Measurements from ENCODE around the gene WDFY1.
"Not testable (repeated sequence)": the region's sequence is repeated elsewhere in the genome, so short reads cannot be mapped to it uniquely, and the experiment has no call there.

The WDFY1 gene

GRCh38 chr2:223880796-223881195 lies 64.3 kb downstream of the WDFY1 start:
- no peak overlapping the region for H3K4me3 ChIP-seq (ENCODE audit: low read depth, low read length)
- H3K36me3 ChIP-seq (ENCODE audit: control insufficient read depth, insufficient read depth, low read length) = no peaks in the 10 kb centered on the region
- no peaks in the 10 kb centered on the region for H3K27me3 ChIP-seq (ENCODE audit: control insufficient read depth, insufficient read depth, low read length)
- H3K4me2 ChIP-seq (ENCODE audit: low read length) = no peak overlapping the region
- no peak overlapping the region for H3K9ac ChIP-seq
- no peak for TF ChIP-seq CTCF (IDR thresholded peaks at IDR 0.05)
- no peak overlapping the region for H3K27ac ChIP-seq
- H3K79me2 ChIP-seq = no peaks in the 10 kb centered on the region
- peaks cover 3% of the 10 kb centered on the region for H3K4me1 ChIP-seq
- no peak overlapping the region for H2AFZ ChIP-seq
- no peaks in the 10 kb centered on the region for H3K9me3 ChIP-seq (ENCODE audit: control insufficient read depth, low read length)

DNA sequence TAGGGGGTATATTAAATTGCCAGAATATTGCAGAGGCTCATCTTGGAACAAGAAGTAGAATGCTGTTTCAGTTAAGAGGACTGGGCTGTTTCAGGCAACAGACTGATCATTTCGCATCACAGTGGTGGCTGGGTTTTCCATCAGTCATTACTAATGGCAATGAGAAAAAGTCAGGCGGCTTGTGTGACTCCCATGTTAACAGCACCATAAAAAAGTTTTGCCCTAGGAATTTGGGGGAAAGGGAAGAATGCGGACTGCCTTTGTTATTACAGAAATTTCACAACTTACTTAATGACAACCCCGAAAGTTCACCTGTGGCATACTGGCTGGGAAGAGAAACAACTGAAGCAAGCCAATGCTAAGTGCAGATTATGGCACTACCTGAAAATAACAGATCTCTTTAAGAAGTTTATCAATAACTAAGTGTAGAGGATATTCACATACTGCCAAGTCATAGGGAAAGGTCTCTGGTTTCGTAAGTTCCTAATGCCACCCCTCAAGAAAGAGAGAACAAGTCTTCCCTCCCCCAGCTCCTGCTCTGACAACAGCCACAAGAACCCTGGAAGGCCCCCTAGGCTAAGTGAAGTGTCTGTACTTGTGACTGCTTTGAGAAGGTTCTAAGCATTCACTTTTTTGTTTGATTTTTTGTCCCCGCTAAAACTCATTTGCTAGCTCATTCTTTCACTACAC lies 67.3 kb downstream of the WDFY1 start:
- Histone ChIP-seq H2AFZ (no peak overlapping the region), H3K9me3 (ENCODE audit: control insufficient read depth, low read length) (no peaks in the 10 kb centered on the region), H3K79me2 (no peaks in the 10 kb centered on the region), H3K9ac (no peak overlapping the region), H3K27ac (no peak overlapping the region), H3K36me3 (ENCODE audit: control insufficient read depth, insufficient read depth, low read length) (no peaks in the 10 kb centered on the region), H3K4me2 (ENCODE audit: low read length) (no peak overlapping the region), H3K4me1 (peaks cover 3% of the 10 kb centered on the region), H3K4me3 (ENCODE audit: low read depth, low read length) (no peak overlapping the region), H3K27me3 (ENCODE audit: control insufficient read depth, insufficient read depth, low read length) (no peaks in the 10 kb centered on the region)
- TF ChIP-seq CTCF (IDR thresholded peaks at IDR 0.05) = no peak

DNA sequence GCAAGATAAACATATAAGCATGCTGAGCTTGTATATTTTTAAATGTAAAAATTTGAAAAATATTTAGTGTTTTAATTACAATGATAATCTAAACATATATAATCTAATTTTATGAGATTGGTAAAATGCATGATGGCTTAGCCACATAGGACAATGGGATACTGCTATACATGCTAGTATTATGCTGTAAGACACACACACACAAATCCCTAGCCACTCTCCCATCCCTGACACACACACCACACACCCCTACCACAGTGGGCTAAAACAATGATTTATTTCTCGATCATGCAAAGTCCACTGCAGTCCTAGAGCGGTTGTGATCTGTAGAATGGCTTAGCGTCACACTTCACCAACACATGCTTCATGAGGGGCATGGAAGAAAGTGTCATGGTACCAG lies 71.5 kb downstream of the WDFY1 start:
- Histone ChIP-seq H3K4me1 (peaks cover 3% of the 10 kb centered on the region), H3K9me3 (ENCODE audit: control insufficient read depth, low read length) (no peaks in the 10 kb centered on the region), H3K4me2 (ENCODE audit: low read length) (no peak overlapping the region), H3K79me2 (no peaks in the 10 kb centered on the region), H3K36me3 (ENCODE audit: control insufficient read depth, insufficient read depth, low read length) (no peaks in the 10 kb centered on the region), H2AFZ (no peak overlapping the region), H3K27ac (no peak overlapping the region), H3K9ac (no peak overlapping the region), H3K4me3 (ENCODE audit: low read depth, low read length) (no peak overlapping the region), H3K27me3 (ENCODE audit: control insufficient read depth, insufficient read depth, low read length) (no peaks in the 10 kb centered on the region)
- no peak for TF ChIP-seq CTCF (IDR thresholded peaks at IDR 0.05)

DNA sequence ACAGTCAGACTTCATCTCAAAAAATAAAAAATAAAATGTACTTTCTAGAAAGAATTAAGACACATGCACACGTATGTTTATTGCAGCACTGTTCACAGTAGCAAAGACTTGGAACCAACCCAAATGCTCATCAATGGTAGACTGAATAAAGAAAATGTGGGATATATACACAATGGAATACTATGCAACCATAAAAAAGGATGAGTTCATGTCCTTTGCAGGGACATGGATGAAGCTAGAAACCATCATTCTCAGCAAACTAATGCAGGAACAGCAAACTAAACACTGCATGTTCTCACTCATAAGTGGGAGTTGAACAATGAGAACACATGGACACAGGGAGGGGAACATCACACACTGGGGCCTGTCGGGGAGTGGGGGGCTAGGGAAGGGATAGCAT lies 72.4 kb downstream of the WDFY1 start:
- H3K27ac ChIP-seq; H3K4me1 ChIP-seq; H3K4me3 ChIP-seq (ENCODE audit: low read depth, low read length); H2AFZ ChIP-seq; H3K79me2 ChIP-seq; H3K9me3 ChIP-seq (ENCODE audit: control insufficient read depth, low read length); H3K4me2 ChIP-seq (ENCODE audit: low read length); H3K36me3 ChIP-seq (ENCODE audit: control insufficient read depth, insufficient read depth, low read length); H3K27me3 ChIP-seq (ENCODE audit: control insufficient read depth, insufficient read depth, low read length); H3K9ac ChIP-seq: not testable (repeated sequence)

DNA sequence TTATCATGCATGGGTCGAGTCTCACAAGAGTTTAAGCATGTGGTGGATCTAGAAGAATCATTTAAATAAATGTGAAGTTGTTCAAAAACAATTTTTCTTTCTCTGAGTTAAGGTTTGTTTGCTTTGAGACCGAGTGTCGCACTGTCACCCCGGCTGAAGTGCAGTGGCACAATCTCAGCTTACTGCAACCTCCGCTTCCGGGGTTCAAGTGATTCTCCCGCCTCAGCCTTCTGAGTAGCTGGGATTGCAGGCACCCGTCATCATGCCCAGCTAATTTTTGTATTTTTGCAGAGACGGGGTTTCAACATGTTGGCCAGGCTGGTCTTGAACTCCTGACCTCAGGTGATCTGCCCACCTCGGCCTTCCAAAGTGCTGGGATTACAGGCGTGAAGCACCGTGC lies 73.5 kb downstream of the WDFY1 start:
- not testable (repeated sequence) for H3K79me2 ChIP-seq; H3K4me3 ChIP-seq (ENCODE audit: low read depth, low read length); H3K9ac ChIP-seq; H3K4me2 ChIP-seq (ENCODE audit: low read length); H2AFZ ChIP-seq; H3K27me3 ChIP-seq (ENCODE audit: control insufficient read depth, insufficient read depth, low read length); H3K9me3 ChIP-seq (ENCODE audit: control insufficient read depth, low read length); H3K36me3 ChIP-seq (ENCODE audit: control insufficient read depth, insufficient read depth, low read length); H3K4me1 ChIP-seq
- peak overlapping the region; percentile 27 for H3K27ac ChIP-seq

All from parathyroid adenoma (tissue), 2 donors.